WTC11 (cell line): ENCODE measurements around the gene EFHD2. TPM values are rescaled to one million over a fixed set of nuclear protein-coding genes. Genes with fewer than 3 reads are reported as not detected.

ENCODE experiments used
- ATAC-seq: fragments of 200-7000 bp; cut with Tn5 transposase; 2 replicates; pipeline ENCODE4 v1.10.0; 2021; ENCODE audit warnings: mild to moderate bottlenecking, moderate library complexity
- CTCF ChIA-PET: fragments of 300-600 bp; sonication (Branson Sonifier 250); formaldehyde crosslinking; loops from one replicate; lab custom pipeline; 2021; ENCODE audit warnings: antibody characterized with exemption; lab: Charles Lee
- POLR2A ChIA-PET: fragments of 350-600 bp; sonication (Branson Sonifier 250); formaldehyde crosslinking; loops from one replicate; lab custom pipeline; 2021; ENCODE audit warnings: antibody characterized with exemption; lab: Charles Lee
- DNase-seq: peaks from one replicate; pipeline ENCODE4 v3.0.0; 2021; ENCODE audit warnings: low spot score
- H3K27ac Mint-ChIP-seq: 2 replicates; pipeline ENCODE4 v1.8.0; 2021; ENCODE audit warnings: mixed read lengths
- H3K27me3 Mint-ChIP-seq: 2 replicates; pipeline ENCODE4 v1.8.0; 2021; ENCODE audit warnings: low read depth, mild to moderate bottlenecking, moderate library complexity, mixed read lengths
- H3K36me3 Mint-ChIP-seq: 2 replicates; pipeline ENCODE4 v1.8.0; 2021; ENCODE audit warnings: mixed read lengths
- H3K4me1 Mint-ChIP-seq: 2 replicates; pipeline ENCODE4 v1.8.0; 2022; ENCODE audit warnings: mixed read lengths
- H3K4me3 Mint-ChIP-seq: 2 replicates; pipeline ENCODE4 v1.8.0; 2021; ENCODE audit warnings: mild to moderate bottlenecking, moderate library complexity, mixed read lengths
- H3K9me3 Mint-ChIP-seq: 2 replicates; pipeline ENCODE4 v1.8.0; 2021; ENCODE audit warnings: mixed read lengths
- CREB1 ChIP-seq: sonication (generic); formaldehyde crosslinking; IDR thresholded peaks from 2 replicates; pipeline ENCODE4 v1.8.0; 2023; ENCODE audit warnings: mild to moderate bottlenecking, missing genetic modification reagents
- ETV6 ChIP-seq: sonication (generic); formaldehyde crosslinking; IDR thresholded peaks from 2 replicates; pipeline ENCODE4 v1.8.1; 2022; ENCODE audit warnings: mild to moderate bottlenecking, missing genetic modification reagents
- FOXJ3 ChIP-seq: sonication (generic); formaldehyde crosslinking; IDR thresholded peaks from 2 replicates; pipeline ENCODE4 v1.9.0; 2021; ENCODE audit warnings: missing genetic modification reagents, mild to moderate bottlenecking, borderline replicate concordance
- NR2C2 ChIP-seq: sonication (generic); formaldehyde crosslinking; IDR thresholded peaks from 2 replicates; pipeline ENCODE4 v1.8.0; 2022; ENCODE audit warnings: mild to moderate bottlenecking, missing genetic modification reagents
- SMAD4 ChIP-seq: sonication (generic); formaldehyde crosslinking; IDR thresholded peaks from 2 replicates; pipeline ENCODE4 v1.8.0; 2022; ENCODE audit warnings: mild to moderate bottlenecking, missing genetic modification reagents
- TEAD1 ChIP-seq: sonication (generic); formaldehyde crosslinking; IDR thresholded peaks from 2 replicates; pipeline ENCODE4 v1.8.0; 2022; ENCODE audit warnings: mild to moderate bottlenecking, missing genetic modification reagents
- total RNA-seq: library from RNA; stranded (reverse); gene quantifications from 3 replicates; pipeline ENCODE4 v1.2.3, GENCODE V29; 2021
- TF ChIP-seq, protein P1 (sequence below): sonication (generic); formaldehyde crosslinking; IDR thresholded peaks from 2 replicates; pipeline ENCODE4 v1.8.1; 2023; ENCODE audit warnings: mild to moderate bottlenecking, missing genetic modification reagents
- TF ChIP-seq, protein P2 (sequence below): fragments of 250-450 bp; sonication (Bioruptor Pico); conservative IDR thresholded peaks from 2 replicates; pipeline ENCODE4 v1.9.0; 2021; ENCODE audit warnings: mild to moderate bottlenecking
- TF ChIP-seq, protein P3 (sequence below): sonication (generic); formaldehyde crosslinking; IDR thresholded peaks from 2 replicates; pipeline ENCODE4 v1.8.0; 2023; ENCODE audit warnings: missing genetic modification reagents, mild to moderate bottlenecking, borderline replicate concordance
- TF ChIP-seq, protein P4 (sequence below): sonication (generic); formaldehyde crosslinking; IDR thresholded peaks from 2 replicates; pipeline ENCODE4 v1.8.1; 2023; ENCODE audit warnings: mild to moderate bottlenecking, missing genetic modification reagents
- TF ChIP-seq, protein P5 (sequence below): sonication (generic); formaldehyde crosslinking; IDR thresholded peaks from 2 replicates; pipeline ENCODE4 v1.8.0; 2022; ENCODE audit warnings: mild to moderate bottlenecking, missing genetic modification reagents
- TF ChIP-seq, protein P6 (sequence below): sonication (generic); formaldehyde crosslinking; IDR thresholded peaks from 2 replicates; pipeline ENCODE4 v1.8.1; 2022; ENCODE audit warnings: mild to moderate bottlenecking, missing genetic modification reagents, moderate library complexity, borderline replicate concordance

EFHD2 gene
- total RNA-seq, 1 experiment from 2014 or later: 23.8 TPM

DNA sequence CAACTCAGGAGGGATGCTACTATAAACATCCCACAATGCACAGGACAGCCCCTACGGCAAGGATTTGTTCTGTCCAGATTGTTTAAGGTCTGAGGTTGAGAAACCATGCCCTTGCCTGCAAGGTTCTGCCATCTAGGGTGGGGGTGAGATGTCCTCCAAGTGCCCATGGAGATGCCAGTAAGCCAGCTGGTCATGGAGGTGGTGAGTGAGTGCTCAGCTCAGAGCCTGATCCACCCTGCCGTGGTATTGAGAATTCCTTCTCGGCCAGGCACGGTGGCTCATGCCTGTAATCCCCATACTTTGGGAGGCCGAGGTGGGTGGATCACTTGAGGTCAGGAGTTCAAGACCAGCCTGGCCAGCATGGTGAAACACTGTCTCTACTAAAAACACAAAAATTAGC is 15.3 kb downstream of the EFHD2 start:
- H3K27me3 Mint-ChIP-seq: no peaks in the 10 kb centered on the region; the same call in 1 of the 2 replicates
- H3K36me3 Mint-ChIP-seq: peaks cover 7% of the 10 kb centered on the region
- no peaks in the 10 kb centered on the region for H3K4me1 Mint-ChIP-seq
- H3K9me3 Mint-ChIP-seq: peaks cover 5% of the 10 kb centered on the region
- ATAC-seq (no peak), DNase-seq (no peak)
- H3K27ac Mint-ChIP-seq: no peak overlapping the region
- ChIA-PET POLR2A (no interaction called here), CTCF (no interaction called here)
- TF ChIP-seq, protein P1, sequence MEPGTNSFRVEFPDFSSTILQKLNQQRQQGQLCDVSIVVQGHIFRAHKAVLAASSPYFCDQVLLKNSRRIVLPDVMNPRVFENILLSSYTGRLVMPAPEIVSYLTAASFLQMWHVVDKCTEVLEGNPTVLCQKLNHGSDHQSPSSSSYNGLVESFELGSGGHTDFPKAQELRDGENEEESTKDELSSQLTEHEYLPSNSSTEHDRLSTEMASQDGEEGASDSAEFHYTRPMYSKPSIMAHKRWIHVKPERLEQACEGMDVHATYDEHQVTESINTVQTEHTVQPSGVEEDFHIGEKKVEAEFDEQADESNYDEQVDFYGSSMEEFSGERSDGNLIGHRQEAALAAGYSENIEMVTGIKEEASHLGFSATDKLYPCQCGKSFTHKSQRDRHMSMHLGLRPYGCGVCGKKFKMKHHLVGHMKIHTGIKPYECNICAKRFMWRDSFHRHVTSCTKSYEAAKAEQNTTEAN (CRISPR knock-in tag): no peak
- TF ChIP-seq TEAD1 (CRISPR knock-in tag) (no peak), NR2C2 (CRISPR knock-in tag) (no peak)
- TF ChIP-seq, protein P2, sequence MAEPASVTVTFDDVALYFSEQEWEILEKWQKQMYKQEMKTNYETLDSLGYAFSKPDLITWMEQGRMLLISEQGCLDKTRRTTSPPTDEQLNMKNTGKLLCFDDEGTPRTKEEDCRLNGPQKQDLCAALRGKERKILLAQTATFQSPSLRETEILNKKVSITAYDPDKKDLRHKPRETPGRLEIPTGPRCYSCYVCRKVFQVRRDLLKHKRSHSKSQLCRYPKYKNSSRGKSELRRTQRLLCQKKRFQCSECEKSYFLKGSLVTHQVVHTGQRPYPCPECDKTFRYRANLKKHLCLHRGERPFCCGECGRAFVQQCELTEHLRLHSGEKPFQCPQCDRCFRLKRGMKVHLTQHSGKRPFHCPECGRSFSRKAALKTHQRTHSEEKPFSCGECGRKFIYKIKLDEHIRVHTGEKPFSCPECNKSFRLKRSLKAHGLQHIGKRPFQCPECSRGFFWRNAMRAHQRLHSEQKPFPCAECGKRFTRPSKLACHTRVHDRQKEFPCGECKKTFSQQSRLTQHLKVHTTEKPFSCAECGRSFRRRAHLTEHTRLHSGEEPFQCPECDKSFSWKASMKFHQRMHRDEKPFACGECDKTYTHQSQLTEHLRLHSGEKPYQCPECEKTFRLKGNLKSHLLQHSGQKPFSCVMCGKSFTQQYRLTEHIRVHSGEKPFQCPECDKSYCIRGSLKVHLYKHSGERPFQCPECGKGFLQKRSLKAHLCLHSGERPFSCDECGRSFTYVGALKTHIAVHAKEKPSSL (CRISPR knock-in tag): no peak
- no peak overlapping the region for H3K4me3 Mint-ChIP-seq

DNA sequence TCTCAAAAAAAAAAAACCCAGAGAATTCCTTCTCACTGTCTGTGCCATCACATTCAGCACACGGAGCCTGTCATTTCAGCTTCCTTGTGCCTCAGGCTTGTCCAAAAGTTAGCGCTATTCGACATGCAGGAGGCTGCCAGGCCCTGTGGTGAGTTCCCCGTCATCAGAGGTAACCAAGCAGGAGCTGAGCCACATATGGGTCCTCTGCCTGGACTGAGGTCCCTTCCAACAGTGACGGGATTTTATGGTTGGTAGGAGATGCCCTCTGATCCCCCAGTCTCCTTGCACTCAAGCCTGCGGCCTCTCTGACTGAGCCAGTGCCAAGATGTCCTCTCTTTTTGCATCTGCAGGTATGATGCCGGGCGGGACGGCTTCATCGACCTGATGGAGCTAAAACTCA is 15.8 kb downstream of the EFHD2 start:
- ATAC-seq: no peak
- Mint-ChIP-seq H3K9me3 (peaks cover 5% of the 10 kb centered on the region), H3K36me3 (peaks cover 5% of the 10 kb centered on the region), H3K27ac (no peak overlapping the region), H3K27me3 (no peaks in the 10 kb centered on the region; the same call in 1 of the 2 replicates)
- POLR2A ChIA-PET: no interaction called here
- no peak for DNase-seq
- TF ChIP-seq FOXJ3 (CRISPR knock-in tag): no peak
- TF ChIP-seq, protein P3, sequence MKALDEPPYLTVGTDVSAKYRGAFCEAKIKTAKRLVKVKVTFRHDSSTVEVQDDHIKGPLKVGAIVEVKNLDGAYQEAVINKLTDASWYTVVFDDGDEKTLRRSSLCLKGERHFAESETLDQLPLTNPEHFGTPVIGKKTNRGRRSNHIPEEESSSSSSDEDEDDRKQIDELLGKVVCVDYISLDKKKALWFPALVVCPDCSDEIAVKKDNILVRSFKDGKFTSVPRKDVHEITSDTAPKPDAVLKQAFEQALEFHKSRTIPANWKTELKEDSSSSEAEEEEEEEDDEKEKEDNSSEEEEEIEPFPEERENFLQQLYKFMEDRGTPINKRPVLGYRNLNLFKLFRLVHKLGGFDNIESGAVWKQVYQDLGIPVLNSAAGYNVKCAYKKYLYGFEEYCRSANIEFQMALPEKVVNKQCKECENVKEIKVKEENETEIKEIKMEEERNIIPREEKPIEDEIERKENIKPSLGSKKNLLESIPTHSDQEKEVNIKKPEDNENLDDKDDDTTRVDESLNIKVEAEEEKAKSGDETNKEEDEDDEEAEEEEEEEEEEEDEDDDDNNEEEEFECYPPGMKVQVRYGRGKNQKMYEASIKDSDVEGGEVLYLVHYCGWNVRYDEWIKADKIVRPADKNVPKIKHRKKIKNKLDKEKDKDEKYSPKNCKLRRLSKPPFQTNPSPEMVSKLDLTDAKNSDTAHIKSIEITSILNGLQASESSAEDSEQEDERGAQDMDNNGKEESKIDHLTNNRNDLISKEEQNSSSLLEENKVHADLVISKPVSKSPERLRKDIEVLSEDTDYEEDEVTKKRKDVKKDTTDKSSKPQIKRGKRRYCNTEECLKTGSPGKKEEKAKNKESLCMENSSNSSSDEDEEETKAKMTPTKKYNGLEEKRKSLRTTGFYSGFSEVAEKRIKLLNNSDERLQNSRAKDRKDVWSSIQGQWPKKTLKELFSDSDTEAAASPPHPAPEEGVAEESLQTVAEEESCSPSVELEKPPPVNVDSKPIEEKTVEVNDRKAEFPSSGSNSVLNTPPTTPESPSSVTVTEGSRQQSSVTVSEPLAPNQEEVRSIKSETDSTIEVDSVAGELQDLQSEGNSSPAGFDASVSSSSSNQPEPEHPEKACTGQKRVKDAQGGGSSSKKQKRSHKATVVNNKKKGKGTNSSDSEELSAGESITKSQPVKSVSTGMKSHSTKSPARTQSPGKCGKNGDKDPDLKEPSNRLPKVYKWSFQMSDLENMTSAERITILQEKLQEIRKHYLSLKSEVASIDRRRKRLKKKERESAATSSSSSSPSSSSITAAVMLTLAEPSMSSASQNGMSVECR (CRISPR knock-in tag): no peak
- TF ChIP-seq, protein P4, sequence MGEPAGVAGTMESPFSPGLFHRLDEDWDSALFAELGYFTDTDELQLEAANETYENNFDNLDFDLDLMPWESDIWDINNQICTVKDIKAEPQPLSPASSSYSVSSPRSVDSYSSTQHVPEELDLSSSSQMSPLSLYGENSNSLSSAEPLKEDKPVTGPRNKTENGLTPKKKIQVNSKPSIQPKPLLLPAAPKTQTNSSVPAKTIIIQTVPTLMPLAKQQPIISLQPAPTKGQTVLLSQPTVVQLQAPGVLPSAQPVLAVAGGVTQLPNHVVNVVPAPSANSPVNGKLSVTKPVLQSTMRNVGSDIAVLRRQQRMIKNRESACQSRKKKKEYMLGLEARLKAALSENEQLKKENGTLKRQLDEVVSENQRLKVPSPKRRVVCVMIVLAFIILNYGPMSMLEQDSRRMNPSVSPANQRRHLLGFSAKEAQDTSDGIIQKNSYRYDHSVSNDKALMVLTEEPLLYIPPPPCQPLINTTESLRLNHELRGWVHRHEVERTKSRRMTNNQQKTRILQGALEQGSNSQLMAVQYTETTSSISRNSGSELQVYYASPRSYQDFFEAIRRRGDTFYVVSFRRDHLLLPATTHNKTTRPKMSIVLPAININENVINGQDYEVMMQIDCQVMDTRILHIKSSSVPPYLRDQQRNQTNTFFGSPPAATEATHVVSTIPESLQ (CRISPR knock-in tag): no peak
- TF ChIP-seq, all 79 proteins: peak for 0
- Mint-ChIP-seq H3K4me1 (no peaks in the 10 kb centered on the region), H3K4me3 (no peak overlapping the region)
- CTCF ChIA-PET: interaction anchor here (1.3 kb wide), 1 partner anchor 315 kb away, joined by 4 read pairs; no protein-coding TSS in a partner anchor

DNA sequence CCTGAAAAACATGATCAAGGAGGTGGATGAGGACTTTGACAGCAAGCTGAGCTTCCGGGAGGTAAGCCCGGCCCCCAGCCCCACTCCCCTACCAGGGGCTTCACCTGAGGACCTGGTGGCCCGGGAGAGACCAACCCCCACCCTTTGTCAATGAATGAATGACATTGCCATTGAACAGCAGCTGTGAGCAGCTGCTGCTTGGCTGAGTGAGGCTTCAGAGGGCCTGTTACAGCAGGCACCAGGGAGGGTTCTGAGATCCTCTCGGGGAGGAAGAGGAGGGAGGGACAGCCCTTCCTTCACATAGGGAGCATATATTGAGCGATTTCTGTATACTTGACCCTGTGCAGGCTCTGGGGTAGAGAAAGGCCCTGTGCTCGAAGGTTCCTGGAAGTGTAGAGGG is 16.3 kb downstream of the EFHD2 start:
- DNase-seq (no peak), ATAC-seq (no peak)
- ChIA-PET POLR2A (no interaction called here), CTCF (interaction anchor here (0.6 to 1.6 kb wide), 3 partner anchors 22 to 315 kb away, joined by 3 to 8 read pairs (median 4); no protein-coding TSS in a partner anchor)
- H3K4me1 Mint-ChIP-seq: no peaks in the 10 kb centered on the region
- peaks cover 2% of the 10 kb centered on the region for H3K9me3 Mint-ChIP-seq
- H3K27ac Mint-ChIP-seq: peak overlapping the region; percentile 61; the same call in 1 of the 2 replicates
- peaks cover 2% of the 10 kb centered on the region for H3K36me3 Mint-ChIP-seq
- H3K4me3 Mint-ChIP-seq: no peak overlapping the region
- H3K27me3 Mint-ChIP-seq: no peaks in the 10 kb centered on the region; the same call in 1 of the 2 replicates
- TF ChIP-seq CREB1 (CRISPR knock-in tag) (no peak), SMAD4 (CRISPR knock-in tag) (no peak), ETV6 (CRISPR knock-in tag) (no peak)
- TF ChIP-seq, protein P2 (CRISPR knock-in tag): no peak
- TF ChIP-seq, protein P4 (CRISPR knock-in tag): no peak
- TF ChIP-seq, protein P5, sequence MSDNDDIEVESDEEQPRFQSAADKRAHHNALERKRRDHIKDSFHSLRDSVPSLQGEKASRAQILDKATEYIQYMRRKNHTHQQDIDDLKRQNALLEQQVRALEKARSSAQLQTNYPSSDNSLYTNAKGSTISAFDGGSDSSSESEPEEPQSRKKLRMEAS: no peak
- TF ChIP-seq, protein P6, sequence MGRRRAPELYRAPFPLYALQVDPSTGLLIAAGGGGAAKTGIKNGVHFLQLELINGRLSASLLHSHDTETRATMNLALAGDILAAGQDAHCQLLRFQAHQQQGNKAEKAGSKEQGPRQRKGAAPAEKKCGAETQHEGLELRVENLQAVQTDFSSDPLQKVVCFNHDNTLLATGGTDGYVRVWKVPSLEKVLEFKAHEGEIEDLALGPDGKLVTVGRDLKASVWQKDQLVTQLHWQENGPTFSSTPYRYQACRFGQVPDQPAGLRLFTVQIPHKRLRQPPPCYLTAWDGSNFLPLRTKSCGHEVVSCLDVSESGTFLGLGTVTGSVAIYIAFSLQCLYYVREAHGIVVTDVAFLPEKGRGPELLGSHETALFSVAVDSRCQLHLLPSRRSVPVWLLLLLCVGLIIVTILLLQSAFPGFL (CRISPR knock-in tag): no peak
